GM23338 (cell line): ENCODE results near the gene MAN1C1.

Source experiments
- CREB1 ChIP-seq: fragments of 250-450 bp; sonication (Bioruptor Pico); IDR thresholded peaks from 2 replicates; pipeline ENCODE4 v1.5.0; 2020; ENCODE audit warnings: low read depth, mild to moderate bottlenecking, moderate library complexity
- CTCF ChIP-seq, 2 experiments: fragments of 200-600 bp in 1 of 2; sonication (generic) in 1 of 2; conservative IDR thresholded peaks; 2 replicates each; pipeline versions ENCODE4 v1.5.1 to v1.6.1; 2016 to 2017; ENCODE audit warnings: antibody characterized with exemption in 2 of 2, low read depth in 2 of 2, mild to moderate bottlenecking in 2 of 2, moderate library complexity in 1 of 2
- ETS1 ChIP-seq: IDR thresholded peaks from 2 replicates; pipeline ENCODE4 v1.6.1; 2016; ENCODE audit warnings: antibody characterized with exemption
- EZH2 ChIP-seq: fragments of 200-600 bp; sonication (generic); IDR thresholded peaks from one replicate; pipeline ENCODE4 v1.8.0; 2017; ENCODE audit warnings: antibody characterized with exemption, mild to moderate bottlenecking, low read depth; ENCODE audit not compliant: unreplicated experiment
- EZH2phosphoT487 ChIP-seq: fragments of 200-600 bp; sonication (generic); IDR thresholded peaks from one replicate; pipeline ENCODE4 v1.8.1; 2018; ENCODE audit warnings: antibody characterized with exemption; ENCODE audit not compliant: unreplicated experiment
- JUNB ChIP-seq: IDR thresholded peaks from one replicate; pipeline ENCODE4 v1.6.1; 2016; ENCODE audit warnings: antibody characterized with exemption; ENCODE audit not compliant: unreplicated experiment
- POLR2AphosphoS5 ChIP-seq: IDR thresholded peaks from 2 replicates; pipeline ENCODE4 v1.6.1; 2016; ENCODE audit warnings: antibody characterized with exemption, low read depth
- REST ChIP-seq: IDR thresholded peaks from one replicate; pipeline ENCODE4 v1.6.1; 2018; ENCODE audit warnings: antibody characterized with exemption; ENCODE audit not compliant: unreplicated experiment
- STAT1 ChIP-seq: IDR thresholded peaks from one replicate; pipeline ENCODE4 v1.6.1; 2016; ENCODE audit warnings: antibody characterized with exemption; ENCODE audit not compliant: unreplicated experiment
- ZNF114 ChIP-seq: fragments of 250-450 bp; sonication (Bioruptor Pico); IDR thresholded peaks from 2 replicates; pipeline ENCODE4 v1.5.0; 2020; ENCODE audit warnings: mild to moderate bottlenecking, moderate library complexity
- ZNF331 ChIP-seq: fragments of 250-450 bp; sonication (Bioruptor Pico); IDR thresholded peaks from 2 replicates; pipeline ENCODE4 v1.5.0; 2020; ENCODE audit warnings: low read depth, mild to moderate bottlenecking, moderate library complexity
- TF ChIP-seq, protein P1 (sequence below): fragments of 250-450 bp; sonication (Bioruptor Pico); IDR thresholded peaks from 2 replicates; pipeline ENCODE4 v1.5.0; 2020; ENCODE audit warnings: mild to moderate bottlenecking, moderate library complexity

GRCh38 chr1:25779894-25780293 is 163.3 kb downstream of the MAN1C1 start:
- TF ChIP-seq ZNF331 (CRISPR knock-in tag) (no peak), CTCF (conservative IDR thresholded peaks at IDR 0.05; ENCODE audit: low read depth in 2 of 2) (no peak), CREB1 (CRISPR knock-in tag) (no peak), POLR2AphosphoS5 (no peak), EZH2 (no peak), REST (no peak), JUNB (no peak), EZH2phosphoT487 (no peak), STAT1 (no peak), ETS1 (no peak), ZNF114 (CRISPR knock-in tag) (no peak)
- TF ChIP-seq, protein P1, sequence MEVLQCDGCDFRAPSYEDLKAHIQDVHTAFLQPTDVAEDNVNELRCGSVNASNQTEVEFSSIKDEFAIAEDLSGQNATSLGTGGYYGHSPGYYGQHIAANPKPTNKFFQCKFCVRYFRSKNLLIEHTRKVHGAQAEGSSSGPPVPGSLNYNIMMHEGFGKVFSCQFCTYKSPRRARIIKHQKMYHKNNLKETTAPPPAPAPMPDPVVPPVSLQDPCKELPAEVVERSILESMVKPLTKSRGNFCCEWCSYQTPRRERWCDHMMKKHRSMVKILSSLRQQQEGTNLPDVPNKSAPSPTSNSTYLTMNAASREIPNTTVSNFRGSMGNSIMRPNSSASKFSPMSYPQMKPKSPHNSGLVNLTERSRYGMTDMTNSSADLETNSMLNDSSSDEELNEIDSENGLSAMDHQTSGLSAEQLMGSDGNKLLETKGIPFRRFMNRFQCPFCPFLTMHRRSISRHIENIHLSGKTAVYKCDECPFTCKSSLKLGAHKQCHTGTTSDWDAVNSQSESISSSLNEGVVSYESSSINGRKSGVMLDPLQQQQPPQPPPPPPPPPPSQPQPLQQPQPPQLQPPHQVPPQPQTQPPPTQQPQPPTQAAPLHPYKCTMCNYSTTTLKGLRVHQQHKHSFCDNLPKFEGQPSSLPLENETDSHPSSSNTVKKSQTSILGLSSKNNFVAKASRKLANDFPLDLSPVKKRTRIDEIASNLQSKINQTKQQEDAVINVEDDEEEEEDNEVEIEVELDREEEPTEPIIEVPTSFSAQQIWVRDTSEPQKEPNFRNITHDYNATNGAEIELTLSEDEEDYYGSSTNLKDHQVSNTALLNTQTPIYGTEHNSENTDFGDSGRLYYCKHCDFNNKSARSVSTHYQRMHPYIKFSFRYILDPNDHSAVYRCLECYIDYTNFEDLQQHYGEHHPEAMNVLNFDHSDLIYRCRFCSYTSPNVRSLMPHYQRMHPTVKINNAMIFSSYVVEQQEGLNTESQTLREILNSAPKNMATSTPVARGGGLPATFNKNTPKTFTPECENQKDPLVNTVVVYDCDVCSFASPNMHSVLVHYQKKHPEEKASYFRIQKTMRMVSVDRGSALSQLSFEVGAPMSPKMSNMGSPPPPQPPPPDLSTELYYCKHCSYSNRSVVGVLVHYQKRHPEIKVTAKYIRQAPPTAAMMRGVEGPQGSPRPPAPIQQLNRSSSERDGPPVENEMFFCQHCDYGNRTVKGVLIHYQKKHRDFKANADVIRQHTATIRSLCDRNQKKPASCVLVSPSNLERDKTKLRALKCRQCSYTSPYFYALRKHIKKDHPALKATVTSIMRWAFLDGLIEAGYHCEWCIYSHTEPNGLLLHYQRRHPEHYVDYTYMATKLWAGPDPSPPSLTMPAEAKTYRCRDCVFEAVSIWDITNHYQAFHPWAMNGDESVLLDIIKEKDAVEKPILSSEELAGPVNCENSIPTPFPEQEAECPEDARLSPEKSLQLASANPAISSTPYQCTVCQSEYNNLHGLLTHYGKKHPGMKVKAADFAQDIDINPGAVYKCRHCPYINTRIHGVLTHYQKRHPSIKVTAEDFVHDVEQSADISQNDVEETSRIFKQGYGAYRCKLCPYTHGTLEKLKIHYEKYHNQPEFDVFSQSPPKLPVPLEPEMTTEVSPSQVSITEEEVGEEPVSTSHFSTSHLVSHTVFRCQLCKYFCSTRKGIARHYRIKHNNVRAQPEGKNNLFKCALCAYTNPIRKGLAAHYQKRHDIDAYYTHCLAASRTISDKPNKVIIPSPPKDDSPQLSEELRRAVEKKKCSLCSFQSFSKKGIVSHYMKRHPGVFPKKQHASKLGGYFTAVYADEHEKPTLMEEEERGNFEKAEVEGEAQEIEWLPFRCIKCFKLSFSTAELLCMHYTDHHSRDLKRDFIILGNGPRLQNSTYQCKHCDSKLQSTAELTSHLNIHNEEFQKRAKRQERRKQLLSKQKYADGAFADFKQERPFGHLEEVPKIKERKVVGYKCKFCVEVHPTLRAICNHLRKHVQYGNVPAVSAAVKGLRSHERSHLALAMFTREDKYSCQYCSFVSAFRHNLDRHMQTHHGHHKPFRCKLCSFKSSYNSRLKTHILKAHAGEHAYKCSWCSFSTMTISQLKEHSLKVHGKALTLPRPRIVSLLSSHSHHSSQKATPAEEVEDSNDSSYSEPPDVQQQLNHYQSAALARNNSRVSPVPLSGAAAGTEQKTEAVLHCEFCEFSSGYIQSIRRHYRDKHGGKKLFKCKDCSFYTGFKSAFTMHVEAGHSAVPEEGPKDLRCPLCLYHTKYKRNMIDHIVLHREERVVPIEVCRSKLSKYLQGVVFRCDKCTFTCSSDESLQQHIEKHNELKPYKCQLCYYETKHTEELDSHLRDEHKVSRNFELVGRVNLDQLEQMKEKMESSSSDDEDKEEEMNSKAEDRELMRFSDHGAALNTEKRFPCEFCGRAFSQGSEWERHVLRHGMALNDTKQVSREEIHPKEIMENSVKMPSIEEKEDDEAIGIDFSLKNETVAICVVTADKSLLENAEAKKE: no peak
